Osteoblast (primary cell): ENCODE data around the gene LCE7A. TPM values are rescaled to one million over a fixed set of nuclear protein-coding genes. Genes with fewer than 3 reads are reported as not detected.

ENCODE experiments used
- DNase-seq: peaks from one replicate; pipeline ENCODE4 v3.0.0; 2011; ENCODE audit warnings: low spot score, mixed read lengths; ENCODE audit not compliant: insufficient read length; ENCODE audit errors: missing footprints
- H2AFZ ChIP-seq: 2 replicates; pipeline ENCODE4 v1.6.0; 2011; ENCODE audit warnings: mild to moderate bottlenecking, low read length
- H3K27ac ChIP-seq: 2 replicates; pipeline ENCODE4 v1.5.1; 2011; ENCODE audit warnings: mild to moderate bottlenecking, low read depth, low read length, moderate library complexity
- H3K27me3 ChIP-seq: 2 replicates; pipeline ENCODE4 v1.6.0; 2012; ENCODE audit warnings: mild to moderate bottlenecking, control low read depth, inconsistent platforms, low read length, moderate library complexity; ENCODE audit not compliant: insufficient read depth
- H3K36me3 ChIP-seq: 2 replicates; pipeline ENCODE4 v1.5.1; 2011; ENCODE audit warnings: mild to moderate bottlenecking, low read length, control low read depth, moderate library complexity; ENCODE audit not compliant: insufficient read depth
- H3K4me1 ChIP-seq: 2 replicates; pipeline ENCODE4 v1.5.1; 2011; ENCODE audit warnings: mild to moderate bottlenecking, low read length, control low read depth, moderate library complexity; ENCODE audit not compliant: insufficient read depth
- H3K4me2 ChIP-seq: 2 replicates; pipeline ENCODE4 v1.6.0; 2011; ENCODE audit warnings: mild to moderate bottlenecking, low read length; ENCODE audit not compliant: insufficient read depth
- H3K4me3 ChIP-seq: fragments of 200-600 bp; sonication (generic); 3 replicates; pipeline ENCODE4 v1.5.1; 2012; ENCODE audit warnings: mild to moderate bottlenecking, low read length, inconsistent platforms; ENCODE audit not compliant: insufficient read depth
- H3K79me2 ChIP-seq: 2 replicates; pipeline ENCODE4 v1.6.0; 2012; ENCODE audit warnings: mild to moderate bottlenecking, low read length, control low read depth, inconsistent platforms; ENCODE audit not compliant: insufficient read depth
- H3K9me3 ChIP-seq: 2 replicates; pipeline ENCODE4 v1.5.1; 2011; ENCODE audit warnings: low read depth, low read length, control low read depth
- H4K20me1 ChIP-seq: 2 replicates; pipeline ENCODE4 v1.6.0; 2012; ENCODE audit warnings: mild to moderate bottlenecking, low read length, control low read depth; ENCODE audit not compliant: insufficient read depth
- total RNA-seq: library from RNA; depleted of rRNA; stranded (reverse); fragments of >200 nt; gene quantifications from 2 replicates; pipeline ENCODE4 v1.2.3, GENCODE V29; 2012
- TF ChIP-seq, protein P1 (sequence below): IDR thresholded peaks from 2 replicates; pipeline ENCODE4 v1.5.1; 2011; ENCODE audit warnings: mild to moderate bottlenecking, low read depth, low read length, moderate library complexity; ENCODE audit errors: extremely low read depth

The LCE7A gene
- total RNA-seq, 1 donor, result not detected

DNA sequence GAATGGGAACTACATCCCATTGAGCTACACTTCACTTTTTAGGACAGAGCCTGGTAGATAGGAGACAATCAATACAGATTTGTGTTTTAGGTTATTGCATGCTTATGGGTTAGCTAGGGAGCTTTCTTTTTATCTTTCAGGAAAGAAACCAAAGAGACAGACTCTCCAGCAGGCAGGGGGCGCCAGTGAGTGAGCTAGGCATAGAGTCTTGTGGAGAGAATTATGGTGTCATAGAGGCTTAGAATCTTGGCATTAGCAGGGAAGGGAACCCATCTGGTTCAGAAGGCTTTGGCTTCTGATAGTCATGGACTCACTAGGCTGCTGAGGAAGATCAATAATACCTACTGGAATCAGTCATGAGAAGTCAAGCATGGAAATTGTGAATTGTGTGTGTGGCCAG, 18.2 kb downstream of the LCE7A start, which contains the start of gene SMCP:
Gene SMCP (plus strand): TSS at position 281 of the 400 bp plus-strand sequence. CDS start 6,101 bp downstream, outside the sequence.
- Histone ChIP-seq H3K79me2 (no peaks in the 10 kb centered on the region), H3K4me3 (no peak within 1 kb of the TSS), H3K27me3 (no peaks in the 10 kb centered on the region), H3K4me2 (no peak within 1 kb of the TSS), H2AFZ (no peak within 1 kb of the TSS), H3K4me1 (peaks cover 3% of the 10 kb centered on the region), H3K36me3 (no peaks in the 10 kb centered on the region), H3K9me3 (no peaks in the 10 kb centered on the region), H3K27ac (no peak within 1 kb of the TSS), H4K20me1 (no peaks in the 10 kb centered on the region)
- TF ChIP-seq, protein P1, sequence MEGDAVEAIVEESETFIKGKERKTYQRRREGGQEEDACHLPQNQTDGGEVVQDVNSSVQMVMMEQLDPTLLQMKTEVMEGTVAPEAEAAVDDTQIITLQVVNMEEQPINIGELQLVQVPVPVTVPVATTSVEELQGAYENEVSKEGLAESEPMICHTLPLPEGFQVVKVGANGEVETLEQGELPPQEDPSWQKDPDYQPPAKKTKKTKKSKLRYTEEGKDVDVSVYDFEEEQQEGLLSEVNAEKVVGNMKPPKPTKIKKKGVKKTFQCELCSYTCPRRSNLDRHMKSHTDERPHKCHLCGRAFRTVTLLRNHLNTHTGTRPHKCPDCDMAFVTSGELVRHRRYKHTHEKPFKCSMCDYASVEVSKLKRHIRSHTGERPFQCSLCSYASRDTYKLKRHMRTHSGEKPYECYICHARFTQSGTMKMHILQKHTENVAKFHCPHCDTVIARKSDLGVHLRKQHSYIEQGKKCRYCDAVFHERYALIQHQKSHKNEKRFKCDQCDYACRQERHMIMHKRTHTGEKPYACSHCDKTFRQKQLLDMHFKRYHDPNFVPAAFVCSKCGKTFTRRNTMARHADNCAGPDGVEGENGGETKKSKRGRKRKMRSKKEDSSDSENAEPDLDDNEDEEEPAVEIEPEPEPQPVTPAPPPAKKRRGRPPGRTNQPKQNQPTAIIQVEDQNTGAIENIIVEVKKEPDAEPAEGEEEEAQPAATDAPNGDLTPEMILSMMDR, result peak; percentile 34
- DNase-seq, result peak; percentile 49

GRCh38 chr1:152879559-152880198, 19.9 kb downstream of the LCE7A start:
- no peak overlapping the region for H3K27ac ChIP-seq
- H3K4me3 ChIP-seq, result no peak overlapping the region
- H3K4me2 ChIP-seq, result no peak overlapping the region
- TF ChIP-seq, protein P1, result no peak
- no peaks in the 10 kb centered on the region for H3K79me2 ChIP-seq
- H3K36me3 ChIP-seq, result no peaks in the 10 kb centered on the region
- DNase-seq, result no peak
- no peak overlapping the region for H2AFZ ChIP-seq
- H3K4me1 ChIP-seq, result peaks cover 5% of the 10 kb centered on the region
- H3K9me3 ChIP-seq, result no peaks in the 10 kb centered on the region
- H3K27me3 ChIP-seq, result no peaks in the 10 kb centered on the region
- H4K20me1 ChIP-seq, result no peaks in the 10 kb centered on the region

DNA sequence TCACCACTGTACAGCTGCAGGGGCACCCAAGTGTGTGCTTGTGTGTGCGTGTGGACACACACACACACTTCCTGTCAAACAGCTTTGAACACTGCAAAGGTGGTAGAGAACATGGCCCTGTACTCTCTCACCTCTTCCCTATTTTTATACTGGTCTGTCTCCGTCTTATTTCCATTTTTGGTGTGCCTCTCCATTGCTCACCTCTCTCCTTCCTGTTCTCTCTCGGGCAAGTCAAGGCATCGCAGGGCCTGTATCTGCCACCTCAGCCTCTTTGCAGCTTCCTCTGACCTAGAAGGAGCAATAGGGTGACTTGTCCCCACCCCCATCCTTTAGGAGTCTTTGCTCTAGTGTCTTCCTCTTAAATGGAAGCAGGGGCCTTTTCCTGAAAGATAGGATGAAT, 20.5 kb downstream of the LCE7A start:
- TF ChIP-seq, protein P1, result no peak
- H3K9me3 ChIP-seq, result no peaks in the 10 kb centered on the region
- H3K27me3 ChIP-seq, result no peaks in the 10 kb centered on the region
- H3K36me3 ChIP-seq, result no peaks in the 10 kb centered on the region
- H3K27ac ChIP-seq, result no peak overlapping the region
- H3K79me2 ChIP-seq, result no peaks in the 10 kb centered on the region
- H2AFZ ChIP-seq, result no peak overlapping the region
- H3K4me1 ChIP-seq, result peaks cover 11% of the 10 kb centered on the region
- H4K20me1 ChIP-seq, result no peaks in the 10 kb centered on the region
- no peak overlapping the region for H3K4me3 ChIP-seq
- no peak overlapping the region for H3K4me2 ChIP-seq
- no peak for DNase-seq

DNA sequence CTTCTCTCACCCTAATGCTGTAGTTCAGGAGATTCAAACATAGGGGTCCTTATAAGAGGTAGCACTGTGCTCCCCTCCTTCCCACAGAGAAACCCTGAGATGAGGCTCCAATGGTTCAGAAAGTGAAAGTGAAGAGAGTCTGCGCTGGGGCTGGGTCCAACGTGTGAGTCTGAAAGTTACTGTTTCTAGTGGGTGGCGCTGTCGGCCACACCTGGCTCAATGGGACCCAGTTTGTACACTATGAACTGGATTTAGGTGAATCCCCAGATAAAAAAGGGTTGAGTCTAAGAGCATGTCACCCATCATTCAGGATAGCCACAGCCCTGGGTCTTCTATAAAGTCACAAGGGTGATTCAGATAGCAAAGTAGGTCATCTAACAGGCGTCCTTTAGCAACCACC, 21.1 kb downstream of the LCE7A start:
- DNase-seq, result no peak
- H4K20me1 ChIP-seq, result no peaks in the 10 kb centered on the region
- TF ChIP-seq, protein P1, result no peak
- H3K4me1 ChIP-seq, result peaks cover 17% of the 10 kb centered on the region
- no peaks in the 10 kb centered on the region for H3K36me3 ChIP-seq
- no peak overlapping the region for H3K4me2 ChIP-seq
- H3K79me2 ChIP-seq, result no peaks in the 10 kb centered on the region
- no peak overlapping the region for H3K4me3 ChIP-seq
- H3K27ac ChIP-seq, result no peak overlapping the region
- H2AFZ ChIP-seq, result no peak overlapping the region
- H3K27me3 ChIP-seq, result no peaks in the 10 kb centered on the region
- no peaks in the 10 kb centered on the region for H3K9me3 ChIP-seq
